ENCODE data around the gene SPPL3.

The SPPL3 gene

GRCh38 chr12:120820884-120821510, 83.2 kb downstream of the SPPL3 start:
- H3K4me3 ChIP-seq (ENCODE audit: low read depth, low read length), result no peak overlapping the region
- TF ChIP-seq, protein P1, sequence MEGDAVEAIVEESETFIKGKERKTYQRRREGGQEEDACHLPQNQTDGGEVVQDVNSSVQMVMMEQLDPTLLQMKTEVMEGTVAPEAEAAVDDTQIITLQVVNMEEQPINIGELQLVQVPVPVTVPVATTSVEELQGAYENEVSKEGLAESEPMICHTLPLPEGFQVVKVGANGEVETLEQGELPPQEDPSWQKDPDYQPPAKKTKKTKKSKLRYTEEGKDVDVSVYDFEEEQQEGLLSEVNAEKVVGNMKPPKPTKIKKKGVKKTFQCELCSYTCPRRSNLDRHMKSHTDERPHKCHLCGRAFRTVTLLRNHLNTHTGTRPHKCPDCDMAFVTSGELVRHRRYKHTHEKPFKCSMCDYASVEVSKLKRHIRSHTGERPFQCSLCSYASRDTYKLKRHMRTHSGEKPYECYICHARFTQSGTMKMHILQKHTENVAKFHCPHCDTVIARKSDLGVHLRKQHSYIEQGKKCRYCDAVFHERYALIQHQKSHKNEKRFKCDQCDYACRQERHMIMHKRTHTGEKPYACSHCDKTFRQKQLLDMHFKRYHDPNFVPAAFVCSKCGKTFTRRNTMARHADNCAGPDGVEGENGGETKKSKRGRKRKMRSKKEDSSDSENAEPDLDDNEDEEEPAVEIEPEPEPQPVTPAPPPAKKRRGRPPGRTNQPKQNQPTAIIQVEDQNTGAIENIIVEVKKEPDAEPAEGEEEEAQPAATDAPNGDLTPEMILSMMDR (IDR thresholded peaks at IDR 0.05; ENCODE audit: low read depth, low read length, missing control alignments), result no peak
- in situ Hi-C loops (cut with HindIII; ENCODE audit: low sequenced_read_pairs), result no loop called here
- no peak for DNase-seq (ENCODE audit: low read depth)

DNA sequence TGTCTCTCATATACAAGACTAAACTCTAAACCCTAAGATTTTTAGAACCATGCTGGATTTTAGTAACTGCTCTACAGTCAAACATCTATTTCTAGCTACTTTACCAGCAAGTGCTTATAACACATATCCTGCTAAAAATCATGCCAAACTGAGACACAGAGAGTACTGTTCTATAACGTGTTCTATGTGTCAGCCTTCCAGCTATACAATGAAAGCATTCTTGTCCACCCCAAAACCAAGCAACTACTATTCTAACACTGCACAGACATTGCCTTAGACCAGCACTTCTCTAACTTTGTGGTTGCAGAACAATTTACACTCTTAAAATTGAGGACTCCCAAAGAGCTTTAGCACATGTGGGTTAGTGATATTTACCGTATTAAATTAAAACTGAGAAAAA, 85.7 kb downstream of the SPPL3 start:
- TF ChIP-seq, protein P1 (IDR thresholded peaks at IDR 0.05; ENCODE audit: low read depth, low read length, missing control alignments), result no peak
- in situ Hi-C loops (cut with HindIII; ENCODE audit: low sequenced_read_pairs), result no loop called here
- DNase-seq (ENCODE audit: low read depth), result no peak
- no peak overlapping the region for H3K4me3 ChIP-seq (ENCODE audit: low read depth, low read length)

- DNase-seq (ENCODE audit: low read depth), result no peak
- no peak overlapping the region for H3K4me3 ChIP-seq (ENCODE audit: low read depth, low read length)
- in situ Hi-C loops (cut with HindIII; ENCODE audit: low sequenced_read_pairs), result no loop called here
- TF ChIP-seq, protein P1 (IDR thresholded peaks at IDR 0.05; ENCODE audit: low read depth, low read length, missing control alignments), result no peak
These were observed 86.4 kb downstream of the SPPL3 start for GRCh38 chr12:120817559-120818330.

- H3K4me3 ChIP-seq (ENCODE audit: low read depth, low read length), result no peak overlapping the region
- in situ Hi-C loops (cut with HindIII; ENCODE audit: low sequenced_read_pairs), result no loop called here
- TF ChIP-seq, protein P1 (IDR thresholded peaks at IDR 0.05; ENCODE audit: low read depth, low read length, missing control alignments), result no peak
- DNase-seq (ENCODE audit: low read depth), result no peak
These were observed 87.8 kb downstream of the SPPL3 start for GRCh38 chr12:120816363-120816762.

GRCh38 chr12:120814903-120815429, 89.2 kb downstream of the SPPL3 start:
- in situ Hi-C loops (cut with HindIII; ENCODE audit: low sequenced_read_pairs), result no loop called here
- DNase-seq (ENCODE audit: low read depth), result no peak
- no peak overlapping the region for H3K4me3 ChIP-seq (ENCODE audit: low read depth, low read length)
- TF ChIP-seq, protein P1 (IDR thresholded peaks at IDR 0.05; ENCODE audit: low read depth, low read length, missing control alignments), result no peak

DNA sequence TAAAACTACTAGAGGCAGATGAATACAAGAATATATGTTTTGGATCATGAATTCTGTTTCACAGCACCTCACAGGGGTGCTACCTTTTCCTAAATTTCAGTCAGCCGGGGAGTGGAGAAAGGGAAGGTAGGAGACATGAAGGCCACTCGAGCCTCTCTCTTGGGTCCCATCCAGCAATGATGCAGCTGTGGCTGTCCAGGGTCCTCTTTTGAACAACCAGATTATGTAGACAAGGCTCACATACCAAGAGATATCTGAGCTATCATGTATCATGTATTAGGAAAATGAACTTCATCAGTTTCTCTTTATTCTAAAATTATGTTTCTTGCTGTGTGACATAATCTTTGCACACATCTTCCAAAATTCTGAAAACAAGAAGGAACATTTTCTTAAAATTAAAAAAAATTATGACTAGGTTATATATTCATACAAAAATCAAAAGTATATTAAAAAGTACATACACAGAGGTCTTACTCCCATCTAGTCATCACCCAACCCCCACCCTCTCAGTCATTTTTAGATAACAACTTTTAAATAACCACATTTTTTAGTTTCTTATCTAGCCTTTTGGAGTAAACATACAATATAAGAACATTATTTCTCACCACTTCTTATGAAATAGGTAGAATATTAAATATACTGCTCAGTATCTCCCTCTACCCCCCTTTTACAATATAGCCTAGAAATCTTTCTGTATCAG, 89.8 kb downstream of the SPPL3 start:
- TF ChIP-seq, protein P1 (IDR thresholded peaks at IDR 0.05; ENCODE audit: low read depth, low read length, missing control alignments), result no peak
- H3K4me3 ChIP-seq (ENCODE audit: low read depth, low read length), result no peak overlapping the region
- in situ Hi-C loops (cut with HindIII; ENCODE audit: low sequenced_read_pairs), result no loop called here
- DNase-seq (ENCODE audit: low read depth), result no peak

Measured in astrocyte of the cerebellum (primary cell).